ENCODE data around the gene BEND3. TPM values are rescaled to one million over a fixed set of nuclear protein-coding genes. Genes with fewer than 3 reads are reported as not detected.

BEND3 gene
- total RNA-seq, 6 donors from 2014 or later = 2.1 to 5.8 (median 3.1) TPM

- WGBS, 2 donors = 52 to 63% methylated on average over 4 of the region's 4 CpGs
- no peaks in the 10 kb centered on the region for H3K4me1 ChIP-seq
- no peak overlapping the region for H3K4me3 ChIP-seq
- no peaks in the 10 kb centered on the region for H3K9me3 ChIP-seq
- no peaks in the 10 kb centered on the region for H3K36me3 ChIP-seq
- no peaks in the 10 kb centered on the region for H3K27me3 ChIP-seq
- no peak for TF ChIP-seq POLR2AphosphoS5 (IDR thresholded peaks at IDR 0.05)
- TF ChIP-seq POLR2A (IDR thresholded peaks at IDR 0.05) = no peak
- TF ChIP-seq, protein P1, sequence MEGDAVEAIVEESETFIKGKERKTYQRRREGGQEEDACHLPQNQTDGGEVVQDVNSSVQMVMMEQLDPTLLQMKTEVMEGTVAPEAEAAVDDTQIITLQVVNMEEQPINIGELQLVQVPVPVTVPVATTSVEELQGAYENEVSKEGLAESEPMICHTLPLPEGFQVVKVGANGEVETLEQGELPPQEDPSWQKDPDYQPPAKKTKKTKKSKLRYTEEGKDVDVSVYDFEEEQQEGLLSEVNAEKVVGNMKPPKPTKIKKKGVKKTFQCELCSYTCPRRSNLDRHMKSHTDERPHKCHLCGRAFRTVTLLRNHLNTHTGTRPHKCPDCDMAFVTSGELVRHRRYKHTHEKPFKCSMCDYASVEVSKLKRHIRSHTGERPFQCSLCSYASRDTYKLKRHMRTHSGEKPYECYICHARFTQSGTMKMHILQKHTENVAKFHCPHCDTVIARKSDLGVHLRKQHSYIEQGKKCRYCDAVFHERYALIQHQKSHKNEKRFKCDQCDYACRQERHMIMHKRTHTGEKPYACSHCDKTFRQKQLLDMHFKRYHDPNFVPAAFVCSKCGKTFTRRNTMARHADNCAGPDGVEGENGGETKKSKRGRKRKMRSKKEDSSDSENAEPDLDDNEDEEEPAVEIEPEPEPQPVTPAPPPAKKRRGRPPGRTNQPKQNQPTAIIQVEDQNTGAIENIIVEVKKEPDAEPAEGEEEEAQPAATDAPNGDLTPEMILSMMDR (IDR thresholded peaks at IDR 0.05) = no peak
- TF ChIP-seq EP300 (IDR thresholded peaks at IDR 0.05) = no peak
- ATAC-seq (ENCODE audit: low FRiP score in 2 of 2) (no peak), DNase-seq (no peak)
- no peak overlapping the region for H3K27ac ChIP-seq
Measured at GRCh38 chr6:107124934-107125348, 9.6 kb upstream of the BEND3 start.

GRCh38 chr6:107123501-107123900 is 8.2 kb upstream of the BEND3 start:
- Histone ChIP-seq H3K36me3 (no peaks in the 10 kb centered on the region), H3K9me3 (no peaks in the 10 kb centered on the region), H3K27me3 (no peaks in the 10 kb centered on the region), H3K27ac (no peak overlapping the region), H3K4me1 (no peaks in the 10 kb centered on the region), H3K4me3 (no peak overlapping the region)
- no peak for TF ChIP-seq POLR2AphosphoS5 (IDR thresholded peaks at IDR 0.05)
- no peak for TF ChIP-seq EP300 (IDR thresholded peaks at IDR 0.05)
- TF ChIP-seq, protein P1 (IDR thresholded peaks at IDR 0.05) = no peak
- no peak for TF ChIP-seq POLR2A (IDR thresholded peaks at IDR 0.05)
- ATAC-seq (ENCODE audit: low FRiP score in 2 of 2) = no peak
- no peak for DNase-seq
- 94 to 99% methylated on average over 6 of the region's 6 CpGs for WGBS, 2 donors

DNA sequence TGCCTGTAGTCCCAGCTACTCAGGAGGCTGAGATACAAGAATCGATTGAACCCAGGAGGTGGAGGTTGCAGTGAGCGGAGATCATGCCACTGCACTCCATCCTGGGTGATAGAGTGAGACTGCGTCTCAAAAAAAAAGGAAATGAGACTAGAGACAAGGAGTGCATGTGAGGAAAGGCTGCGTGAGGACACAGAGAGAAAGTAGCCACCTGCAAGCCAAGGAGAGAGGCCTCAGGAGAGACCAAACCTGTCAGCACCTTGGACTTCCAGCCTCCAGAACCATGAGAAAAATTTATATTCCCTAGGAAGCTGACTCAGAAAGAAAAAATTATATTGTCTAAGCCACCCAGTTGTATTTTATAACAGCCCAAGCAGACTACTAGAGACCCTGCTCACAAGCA is 7.4 kb upstream of the BEND3 start:
- DNase-seq = no peak
- WGBS, 2 donors = 79 to 95% methylated on average over 4 of the region's 4 CpGs
- no peaks in the 10 kb centered on the region for H3K36me3 ChIP-seq
- no peaks in the 10 kb centered on the region for H3K9me3 ChIP-seq
- H3K27ac ChIP-seq = no peak overlapping the region
- H3K4me1 ChIP-seq = no peaks in the 10 kb centered on the region
- no peak for ATAC-seq (ENCODE audit: low FRiP score in 2 of 2)
- H3K27me3 ChIP-seq = no peaks in the 10 kb centered on the region
- TF ChIP-seq POLR2A (IDR thresholded peaks at IDR 0.05) = no peak
- no peak for TF ChIP-seq EP300 (IDR thresholded peaks at IDR 0.05)
- TF ChIP-seq, protein P1 (IDR thresholded peaks at IDR 0.05) = no peak
- TF ChIP-seq POLR2AphosphoS5 (IDR thresholded peaks at IDR 0.05) = no peak
- H3K4me3 ChIP-seq = no peak overlapping the region

DNA sequence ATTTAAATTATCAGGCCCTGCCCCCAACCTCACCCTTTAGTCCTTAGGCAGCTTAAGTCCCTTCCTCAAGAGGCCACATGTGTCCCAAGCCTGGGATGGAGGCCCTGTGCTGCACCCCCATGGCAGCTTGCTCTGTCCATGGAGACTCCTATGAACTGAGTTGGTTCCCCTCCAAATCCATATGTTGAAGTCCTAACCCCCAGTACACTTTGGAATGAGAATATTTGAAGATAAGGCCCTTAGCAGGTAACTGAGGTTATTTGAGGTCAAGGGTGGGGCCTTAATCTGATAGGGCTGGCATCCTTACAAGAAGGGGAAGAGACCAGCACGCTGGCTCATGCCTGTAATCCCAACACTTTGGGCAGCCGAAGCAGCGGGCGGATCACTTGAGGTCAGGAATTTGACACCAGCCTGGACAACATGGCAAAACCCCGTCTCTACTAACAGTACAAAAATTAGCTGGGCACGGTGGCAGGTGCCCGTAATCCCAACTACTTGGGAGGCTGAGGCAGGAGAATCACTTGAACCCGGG is 6.7 kb upstream of the BEND3 start:
- 78 to 81% methylated on average over 6 to 8 of the region's 8 CpGs for WGBS, 2 donors
- ATAC-seq (ENCODE audit: low FRiP score in 2 of 2) (no peak), DNase-seq (no peak)
- no peak overlapping the region for H3K4me3 ChIP-seq
- H3K36me3 ChIP-seq = no peaks in the 10 kb centered on the region
- H3K4me1 ChIP-seq = no peaks in the 10 kb centered on the region
- H3K9me3 ChIP-seq = no peaks in the 10 kb centered on the region
- no peaks in the 10 kb centered on the region for H3K27me3 ChIP-seq
- TF ChIP-seq, protein P1 (IDR thresholded peaks at IDR 0.05) = no peak
- no peak for TF ChIP-seq POLR2AphosphoS5 (IDR thresholded peaks at IDR 0.05)
- TF ChIP-seq EP300 (IDR thresholded peaks at IDR 0.05) = no peak
- TF ChIP-seq POLR2A (IDR thresholded peaks at IDR 0.05) = no peak
- no peak overlapping the region for H3K27ac ChIP-seq

GRCh38 chr6:107121266-107121665 is 6.0 kb upstream of the BEND3 start:
- H3K36me3 ChIP-seq = no peaks in the 10 kb centered on the region
- no peak overlapping the region for H3K27ac ChIP-seq
- H3K9me3 ChIP-seq = no peaks in the 10 kb centered on the region
- ATAC-seq (ENCODE audit: low FRiP score in 2 of 2) = no peak
- DNase-seq = no peak
- no peak overlapping the region for H3K4me3 ChIP-seq
- 88 to 95% methylated on average over 6 of the region's 6 CpGs for WGBS, 2 donors
- peaks cover 0 to 2% (median 0%) of the 10 kb centered on the region in 4 donors for H3K27me3 ChIP-seq
- H3K4me1 ChIP-seq = peaks cover 6 to 7% (median 6%) of the 10 kb centered on the region in 4 donors
- TF ChIP-seq, protein P1 (IDR thresholded peaks at IDR 0.05) = no peak
- TF ChIP-seq EP300 (IDR thresholded peaks at IDR 0.05) (no peak), POLR2AphosphoS5 (IDR thresholded peaks at IDR 0.05) (no peak), POLR2A (IDR thresholded peaks at IDR 0.05) (no peak)

Data from upper lobe of left lung (tissue), 6 donors.